Measurements from ENCODE around the gene MIER1. TPM values are rescaled to one million over a fixed set of nuclear protein-coding genes. Genes with fewer than 3 reads are reported as not detected.

The MIER1 gene
- total RNA-seq, 1 experiment from 2014 or later, result 17.2 TPM

- H3K27me3 ChIP-seq (replicated peaks; ENCODE audit: control insufficient read depth, insufficient read depth, low read length), result no peaks in the 10 kb centered on the region
- TF ChIP-seq CTCF (IDR thresholded peaks at IDR 0.05; ENCODE audit: insufficient read depth in 1 of 2, low read depth in 1 of 2, low read length in 1 of 2, severe bottlenecking in 1 of 2, unreplicated experiment in 1 of 2), result no peak
- no peaks in the 10 kb centered on the region for H3K9me3 ChIP-seq
- POLR2A ChIA-PET, result no interaction called here
- H3K4me3 ChIP-seq (ENCODE audit: low read depth, low read length), result no peak overlapping the region
- H3K36me3 ChIP-seq (ENCODE audit: control insufficient read depth, insufficient read depth, low read length), result no peaks in the 10 kb centered on the region
- H3K27ac Mint-ChIP-seq (ENCODE audit: unreplicated experiment), result no peak overlapping the region
- no peak overlapping the region for H3K4me3 Mint-ChIP-seq (ENCODE audit: unreplicated experiment)
- BruUV-seq (replicated peaks), result no TSS peak
- no peak for DNase-seq
- H3K27me3 Mint-ChIP-seq (ENCODE audit: insufficient read depth, unreplicated experiment), result no peaks in the 10 kb centered on the region
- H3K9me3 Mint-ChIP-seq (ENCODE audit: unreplicated experiment), result no peaks in the 10 kb centered on the region
- peaks cover 37% of the 10 kb centered on the region for H3K36me3 Mint-ChIP-seq (ENCODE audit: insufficient read depth, unreplicated experiment)
- H3K4me1 Mint-ChIP-seq (ENCODE audit: low read depth, unreplicated experiment), result no peaks in the 10 kb centered on the region
- 0 out of 2 replicates have a peak, but pooled peaks cover 4% of the 10 kb centered on the region for H3K4me1 ChIP-seq
- CTCF ChIA-PET, result no interaction called here
- intact Hi-C loops (cut with micrococcal nuclease; ENCODE audit: unreplicated experiment), result no loop called here
Measured at GRCh38 chr1:66985835-66986234, 61.0 kb downstream of the MIER1 start.

- BruUV-seq (replicated peaks), result no TSS peak
- no peaks in the 10 kb centered on the region for H3K9me3 ChIP-seq
- ChIA-PET CTCF (no interaction called here), POLR2A (no interaction called here)
- H3K4me1 ChIP-seq, result no peaks in the 10 kb centered on the region
- no peaks in the 10 kb centered on the region for H3K27me3 Mint-ChIP-seq (ENCODE audit: insufficient read depth, unreplicated experiment)
- H3K36me3 ChIP-seq (ENCODE audit: control insufficient read depth, insufficient read depth, low read length), result no peaks in the 10 kb centered on the region
- no peaks in the 10 kb centered on the region for H3K9me3 Mint-ChIP-seq (ENCODE audit: unreplicated experiment)
- TF ChIP-seq CTCF (IDR thresholded peaks at IDR 0.05; ENCODE audit: insufficient read depth in 1 of 2, low read depth in 1 of 2, low read length in 1 of 2, severe bottlenecking in 1 of 2, unreplicated experiment in 1 of 2), result no peak
- H3K27ac Mint-ChIP-seq (ENCODE audit: unreplicated experiment), result no peak overlapping the region
- H3K4me3 Mint-ChIP-seq (ENCODE audit: unreplicated experiment), result no peak overlapping the region
- no peaks in the 10 kb centered on the region for H3K27me3 ChIP-seq (replicated peaks; ENCODE audit: control insufficient read depth, insufficient read depth, low read length)
- H3K4me1 Mint-ChIP-seq (ENCODE audit: low read depth, unreplicated experiment), result no peaks in the 10 kb centered on the region
- no peak for DNase-seq
- no peak overlapping the region for H3K4me3 ChIP-seq (ENCODE audit: low read depth, low read length)
- H3K36me3 Mint-ChIP-seq (ENCODE audit: insufficient read depth, unreplicated experiment), result peaks cover 20% of the 10 kb centered on the region
- intact Hi-C loops (cut with micrococcal nuclease; ENCODE audit: unreplicated experiment), result no loop called here
Measured at GRCh38 chr1:66993076-66993475, 68.3 kb downstream of the MIER1 start.

- Histone ChIP-seq H3K4me1 (no peaks in the 10 kb centered on the region), H3K36me3 (ENCODE audit: control insufficient read depth, insufficient read depth, low read length) (no peaks in the 10 kb centered on the region), H3K9me3 (no peaks in the 10 kb centered on the region), H3K27me3 (replicated peaks; ENCODE audit: control insufficient read depth, insufficient read depth, low read length) (no peaks in the 10 kb centered on the region), H3K4me3 (ENCODE audit: low read depth, low read length) (no peak overlapping the region)
- no peaks in the 10 kb centered on the region for H3K27me3 Mint-ChIP-seq (ENCODE audit: insufficient read depth, unreplicated experiment)
- H3K4me1 Mint-ChIP-seq (ENCODE audit: low read depth, unreplicated experiment), result no peaks in the 10 kb centered on the region
- H3K9me3 Mint-ChIP-seq (ENCODE audit: unreplicated experiment), result no peaks in the 10 kb centered on the region
- ChIA-PET POLR2A (interaction anchor here (1.4 kb wide), 1 partner anchor 153 kb away, joined by 3 read pairs; no protein-coding TSS in a partner anchor), CTCF (interaction anchor here (0.6 to 2.0 kb wide), 6 partner anchors 33 to 218 kb away, joined by 3 to 43 read pairs (median 5); no protein-coding TSS in a partner anchor)
- H3K36me3 Mint-ChIP-seq (ENCODE audit: insufficient read depth, unreplicated experiment), result peaks cover 5% of the 10 kb centered on the region
- peak; percentile 42 for DNase-seq
- peak; percentile 43 to 62 for TF ChIP-seq CTCF (IDR thresholded peaks at IDR 0.05; ENCODE audit: insufficient read depth in 1 of 2, low read depth in 1 of 2, low read length in 1 of 2, severe bottlenecking in 1 of 2, unreplicated experiment in 1 of 2)
- no peak overlapping the region for H3K4me3 Mint-ChIP-seq (ENCODE audit: unreplicated experiment)
- intact Hi-C loops (cut with micrococcal nuclease; ENCODE audit: unreplicated experiment), result loop anchor here (1.0 to 5.0 kb wide), 3 partner anchors 153 to 229 kb away; no protein-coding TSS in a partner anchor
- no TSS peak for BruUV-seq (replicated peaks)
- no peak overlapping the region for H3K27ac Mint-ChIP-seq (ENCODE audit: unreplicated experiment)
Measured at GRCh38 chr1:66996018-66996682, 71.4 kb downstream of the MIER1 start.
